ENCODE measurements around the gene EPHB2. TPM values are rescaled to one million over a fixed set of nuclear protein-coding genes. Genes with fewer than 3 reads are reported as not detected.

Gene EPHB2
- total and polyA plus RNA-seq, 2 of the 8 experiments (the other 6 are each of a cell fraction or from before 2014, with no cell fraction given): 15.8 to 17.2 TPM

- H3K23me2 ChIP-seq (ENCODE audit: low read depth, low read length): no peaks in the 10 kb centered on the region
- 80% methylated on average over 14 of the region's 18 CpGs; no CpG with 5 or more reads in 1 of the 2 experiments for WGBS, 2 experiments (ENCODE audit: extremely low coverage in 1 of 2, insufficient coverage in 1 of 2, insufficient read length in 1 of 2, insufficient replicate concordance in 2 of 2, low coverage in 1 of 2, low lambda C conversion rate in 2 of 2, missing lambda C conversion rate in 1 of 2)
- POLR2A ChIA-PET (ENCODE audit: partially characterized antibody): interaction anchor here (0.9 kb wide), 1 partner anchor 142 kb away, joined by 3 read pairs; no protein-coding TSS in a partner anchor
- H2BK20ac ChIP-seq (ENCODE audit: low read length): no peak overlapping the region
- no peak overlapping the region for H3K23ac ChIP-seq (ENCODE audit: insufficient read length)
- no peak for FAIRE-seq
- no peak overlapping the region for H4K5ac ChIP-seq (ENCODE audit: insufficient read length, low read depth, low read length)
- no peak overlapping the region for H3K27ac ChIP-seq (ENCODE audit: low read depth, low read length)
- H4K91ac ChIP-seq (replicated peaks; ENCODE audit: insufficient read length, low read length): no peak overlapping the region
- H3K4me2 ChIP-seq (ENCODE audit: insufficient read depth in 1 of 2, low read depth in 2 of 2, low read length in 2 of 2): no peak overlapping the region
- no peak overlapping the region for H3K18ac ChIP-seq (ENCODE audit: extremely low read depth, low read length)
- H2AK5ac ChIP-seq (ENCODE audit: low read depth, low read length): no peak overlapping the region
- no peak overlapping the region for H2AFZ ChIP-seq (ENCODE audit: low read length)
- H3K56ac ChIP-seq (replicated peaks; ENCODE audit: insufficient read length, low read depth, low read length): no peak overlapping the region
- no peak overlapping the region for H3K4me3 ChIP-seq (ENCODE audit: extremely low read depth in 1 of 4, insufficient read depth in 2 of 4, low read depth in 3 of 4, low read length in 4 of 4)
- H4K20me1 ChIP-seq (replicated peaks in 1 of 2; ENCODE audit: control insufficient read depth in 1 of 2, insufficient read depth in 2 of 2, low read length in 2 of 2): no peaks in the 10 kb centered on the region
- H2BK12ac ChIP-seq (ENCODE audit: low read depth, low read length): no peak overlapping the region
- H3K9ac ChIP-seq (replicated peaks in 1 of 4; ENCODE audit: extremely low read depth in 1 of 4, low read depth in 3 of 4, low read length in 3 of 4): no peak overlapping the region
- H3K79me2 ChIP-seq (ENCODE audit: control insufficient read depth in 1 of 2, insufficient read depth in 2 of 2, low read length in 2 of 2): no peaks in the 10 kb centered on the region
- no peaks in the 10 kb centered on the region for H3K27me3 ChIP-seq (replicated peaks in 1 of 4; ENCODE audit: control insufficient read depth in 3 of 4, extremely low read depth in 1 of 4, insufficient read depth in 3 of 4, low read length in 3 of 4)
- CTCF ChIA-PET (ENCODE audit: partially characterized antibody): interaction anchor here (0.5 to 1.4 kb wide), 4 partner anchors 50 to 1386 kb away, joined by 3 to 5 read pairs (median 4); no protein-coding TSS in a partner anchor
- H4K8ac ChIP-seq (ENCODE audit: extremely low read depth, insufficient read depth, low read length): no peak overlapping the region
- H3K4me1 ChIP-seq (replicated peaks in 1 of 4; ENCODE audit: control insufficient read depth in 3 of 4, insufficient read depth in 4 of 4, low read length in 3 of 4): no peaks in the 10 kb centered on the region; a peak in 1 of 7 replicates
- H3K79me1 ChIP-seq (ENCODE audit: low read depth, low read length): peaks cover 2% of the 10 kb centered on the region; the same call in 1 of the 2 replicates
- no peak overlapping the region for H3K14ac ChIP-seq (ENCODE audit: insufficient read length)
- H3K4ac ChIP-seq (replicated peaks; ENCODE audit: insufficient read length, low read depth, low read length): no peak overlapping the region
- no peak for DNase-seq (ENCODE audit: low read depth in 1 of 2, low spot score in 2 of 2)
- no peak overlapping the region for H2BK120ac ChIP-seq (replicated peaks; ENCODE audit: low read depth, low read length)
- H2BK5ac ChIP-seq (ENCODE audit: low read depth, low read length): no peak overlapping the region
- no peaks in the 10 kb centered on the region for H3K9me3 ChIP-seq (ENCODE audit: insufficient read depth in 2 of 2, low read depth in 1 of 2, low read length in 1 of 2)
- no peak overlapping the region for H2BK15ac ChIP-seq (ENCODE audit: low read length)
- no peaks in the 10 kb centered on the region for H3K36me3 ChIP-seq (ENCODE audit: control insufficient read depth in 2 of 4, insufficient read depth in 4 of 4, low read length in 3 of 4)
- TF ChIP-seq JUND (IDR thresholded peaks at IDR 0.05; ENCODE audit: low read length): no peak
- no peak for TF ChIP-seq PHF8 (conservative IDR thresholded peaks at IDR 0.05; ENCODE audit: low read depth, low read length)
- TF ChIP-seq TCF12 (IDR thresholded peaks at IDR 0.05; ENCODE audit: low read depth, low read length): no peak
- no peak for TF ChIP-seq BRCA1 (IDR thresholded peaks at IDR 0.05; ENCODE audit: low read depth, low read length)
- no peak for TF ChIP-seq SP2 (IDR thresholded peaks at IDR 0.05; ENCODE audit: low read length)
- TF ChIP-seq CEBPB (IDR thresholded peaks at IDR 0.05; ENCODE audit: low read depth, low read length): no peak
- TF ChIP-seq BACH1 (IDR thresholded peaks at IDR 0.05; ENCODE audit: low read length): no peak
- TF ChIP-seq CTBP2 (IDR thresholded peaks at IDR 0.05; ENCODE audit: borderline replicate concordance, insufficient read depth, insufficient read length, low read length): no peak
- TF ChIP-seq ATF3 (IDR thresholded peaks at IDR 0.05; ENCODE audit: insufficient read depth, low read depth, low read length): no peak
- TF ChIP-seq ASH2L (IDR thresholded peaks at IDR 0.05; ENCODE audit: low read length): no peak
- no peak for TF ChIP-seq KDM5A (IDR thresholded peaks at IDR 0.05; ENCODE audit: low read length)
Measured at GRCh38 chr1:22812092-22812880, 101.6 kb downstream of the EPHB2 start.
